GM23248 (cell line): ENCODE results near the gene COMP.

Experiments
- EZH2 ChIP-seq: fragments of 200-600 bp; sonication (generic); IDR thresholded peaks from 2 replicates; pipeline ENCODE4 v1.6.1; 2018; ENCODE audit warnings: antibody characterized with exemption, mild to moderate bottlenecking; ENCODE audit not compliant: insufficient read depth, poor library complexity, severe bottlenecking
- EZH2phosphoT487 ChIP-seq: fragments of 200-600 bp; sonication (generic); IDR thresholded peaks from 2 replicates; pipeline ENCODE4 v1.6.1; 2018; ENCODE audit warnings: antibody characterized with exemption, moderate library complexity, mild to moderate bottlenecking, low read depth; ENCODE audit not compliant: insufficient read depth

- no peak for TF ChIP-seq EZH2phosphoT487
- TF ChIP-seq EZH2 = no peak
These were observed 42.9 kb upstream of the COMP start for GRCh38 chr19:18833849-18834643.
